LHCN-M2 (cell line): ENCODE measurements around the gene ANKRD23. TPM values are rescaled to one million over a fixed set of nuclear protein-coding genes. Genes with fewer than 3 reads are reported as not detected.
A peak's percentile ranks its signal among the peaks of the same experiment; 100 is the strongest.
"Not testable (repeated sequence)": the region's sequence is repeated elsewhere in the genome, so short reads cannot be mapped to it uniquely, and the experiment has no call there.

Source experiments
- DNase-seq: peaks from one replicate; pipeline ENCODE4 v3.0.0-alpha.2; 2012; ENCODE audit warnings: low read depth
- total RNA-seq: library from RNA; depleted of rRNA; stranded (reverse); fragments of >200 nt; gene quantifications from 2 replicates; pipeline ENCODE4 v1.2.3, GENCODE V29; 2014

The ANKRD23 gene
- total RNA-seq, 1 experiment from 2014 or later, result 2.6 TPM

- peak; percentile 7 for DNase-seq
Observed at GRCh38 chr2:96816836-96817702, 26.8 kb downstream of the ANKRD23 start.

GRCh38 chr2:96816127-96816835 lies 27.5 kb downstream of the ANKRD23 start, which contains the start of gene CNNM3:
CNNM3 (plus strand) TSS chr2:96816268; CDS start chr2:96816278, 10 bp downstream.
- DNase-seq, result peak; percentile 87

GRCh38 chr2:96815326-96816126 lies 28.3 kb downstream of the ANKRD23 start:
- peak; percentile 29 for DNase-seq

GRCh38 chr2:96813656-96814055 lies 30.2 kb downstream of the ANKRD23 start:
- no peak for DNase-seq

- peak; percentile 64 for DNase-seq
Observed at GRCh38 chr2:96811917-96812316, 31.9 kb downstream of the ANKRD23 start.

GRCh38 chr2:96810783-96811192 lies 33.0 kb downstream of the ANKRD23 start:
- no peak for DNase-seq

GRCh38 chr2:96809951-96810782 lies 33.7 kb downstream of the ANKRD23 start:
- DNase-seq, result no peak

- no peak for DNase-seq
Observed at GRCh38 chr2:96809216-96809882, 34.5 kb downstream of the ANKRD23 start.

GRCh38 chr2:96808176-96808837 lies 35.5 kb downstream of the ANKRD23 start:
- DNase-seq, result no peak

- DNase-seq, result no peak
Observed at GRCh38 chr2:96807127-96807471, 36.7 kb downstream of the ANKRD23 start.

GRCh38 chr2:96806468-96807126 lies 37.2 kb downstream of the ANKRD23 start:
- no peak for DNase-seq

- DNase-seq, result not testable (repeated sequence)
Observed at GRCh38 chr2:96805946-96806345, 37.9 kb downstream of the ANKRD23 start.

GRCh38 chr2:96804986-96805385 lies 38.8 kb downstream of the ANKRD23 start:
- no peak for DNase-seq

GRCh38 chr2:96802721-96803120 lies 41.1 kb downstream of the ANKRD23 start:
- DNase-seq, result no peak

GRCh38 chr2:96801786-96802595 lies 41.8 kb downstream of the ANKRD23 start:
- DNase-seq, result no peak

- DNase-seq, result peak; percentile 12
Observed at GRCh38 chr2:96801005-96801785, 42.6 kb downstream of the ANKRD23 start.
